ENCODE measurements around the gene PARL.
"Not testable (repeated sequence)": the region's sequence is repeated elsewhere in the genome, so short reads cannot be mapped to it uniquely, and the experiment has no call there.

PARL gene

GRCh38 chr3:183789826-183790225, 94.9 kb downstream of the PARL start:
- DNase-seq (ENCODE audit: low read depth): no peak

- not testable (repeated sequence) for DNase-seq (ENCODE audit: low read depth)
Observed at GRCh38 chr3:183784503-183784902, 100.2 kb downstream of the PARL start.

- no peak for DNase-seq (ENCODE audit: low read depth)
Observed at GRCh38 chr3:183782576-183783276, 102.0 kb downstream of the PARL start.

- DNase-seq (ENCODE audit: low read depth): no peak
Observed at GRCh38 chr3:183781246-183781645, 103.4 kb downstream of the PARL start.

GRCh38 chr3:183779896-183780465, 104.7 kb downstream of the PARL start:
- no peak for DNase-seq (ENCODE audit: low read depth)

Measured in HS-27A (cell line).